ENCODE data around the gene TICAM2.

- TF ChIP-seq, protein P1, sequence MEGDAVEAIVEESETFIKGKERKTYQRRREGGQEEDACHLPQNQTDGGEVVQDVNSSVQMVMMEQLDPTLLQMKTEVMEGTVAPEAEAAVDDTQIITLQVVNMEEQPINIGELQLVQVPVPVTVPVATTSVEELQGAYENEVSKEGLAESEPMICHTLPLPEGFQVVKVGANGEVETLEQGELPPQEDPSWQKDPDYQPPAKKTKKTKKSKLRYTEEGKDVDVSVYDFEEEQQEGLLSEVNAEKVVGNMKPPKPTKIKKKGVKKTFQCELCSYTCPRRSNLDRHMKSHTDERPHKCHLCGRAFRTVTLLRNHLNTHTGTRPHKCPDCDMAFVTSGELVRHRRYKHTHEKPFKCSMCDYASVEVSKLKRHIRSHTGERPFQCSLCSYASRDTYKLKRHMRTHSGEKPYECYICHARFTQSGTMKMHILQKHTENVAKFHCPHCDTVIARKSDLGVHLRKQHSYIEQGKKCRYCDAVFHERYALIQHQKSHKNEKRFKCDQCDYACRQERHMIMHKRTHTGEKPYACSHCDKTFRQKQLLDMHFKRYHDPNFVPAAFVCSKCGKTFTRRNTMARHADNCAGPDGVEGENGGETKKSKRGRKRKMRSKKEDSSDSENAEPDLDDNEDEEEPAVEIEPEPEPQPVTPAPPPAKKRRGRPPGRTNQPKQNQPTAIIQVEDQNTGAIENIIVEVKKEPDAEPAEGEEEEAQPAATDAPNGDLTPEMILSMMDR (IDR thresholded peaks at IDR 0.05; ENCODE audit: low read depth, low read length), result no peak
- TF ChIP-seq EZH2phosphoT487 (IDR thresholded peaks at IDR 0.05; ENCODE audit: low read depth), result no peak
Measured at GRCh38 chr5:115541611-115542010, 60.7 kb downstream of the TICAM2 start.
